GM19455 (cell line): Measurements from ENCODE around the gene SETD7.

Experiments
- ATAC-seq: cut with Tn5 transposase; IDR thresholded peaks from one replicate; pipeline ENCODE4 v1.9.1; 2021; ENCODE audit not compliant: unreplicated experiment

The SETD7 gene

DNA sequence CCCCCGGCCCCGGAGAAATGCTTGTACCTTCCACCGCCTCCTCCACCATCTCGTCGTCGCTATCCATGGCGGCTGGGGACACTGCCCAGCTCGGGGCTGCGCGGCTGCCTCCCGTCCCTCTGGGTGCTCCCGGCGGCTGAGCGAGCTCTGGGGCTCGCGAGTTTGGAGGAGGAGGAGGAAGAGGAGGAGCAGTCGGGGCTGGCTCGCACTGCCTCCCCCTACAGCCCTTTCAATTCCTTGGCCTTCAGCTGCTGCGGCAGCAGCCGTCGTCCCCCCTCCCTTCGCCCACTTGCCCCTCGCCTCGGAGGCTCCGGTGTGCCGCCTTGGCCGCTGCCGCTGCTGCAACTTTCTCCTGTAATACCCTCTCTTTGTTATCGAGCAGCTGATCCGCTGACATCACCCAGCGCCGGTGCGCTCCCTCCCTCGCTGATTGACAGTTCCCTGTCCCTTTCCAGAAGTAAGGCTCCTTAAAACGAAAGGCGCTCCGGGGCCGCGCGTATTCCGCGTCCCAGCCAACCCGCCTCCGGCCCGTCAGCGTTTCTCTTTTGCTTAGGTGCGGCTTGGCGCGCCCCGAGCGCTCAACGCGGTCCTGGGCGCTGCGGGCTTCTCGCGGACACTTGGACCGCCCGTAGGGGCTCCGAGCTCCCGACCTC lies at the start of gene SETD7:
Gene SETD7 (minus strand): TSS at position 149 of the 653 bp plus-strand sequence. CDS start 82 bp downstream, at position 67.
- ATAC-seq = peak; percentile 37

DNA sequence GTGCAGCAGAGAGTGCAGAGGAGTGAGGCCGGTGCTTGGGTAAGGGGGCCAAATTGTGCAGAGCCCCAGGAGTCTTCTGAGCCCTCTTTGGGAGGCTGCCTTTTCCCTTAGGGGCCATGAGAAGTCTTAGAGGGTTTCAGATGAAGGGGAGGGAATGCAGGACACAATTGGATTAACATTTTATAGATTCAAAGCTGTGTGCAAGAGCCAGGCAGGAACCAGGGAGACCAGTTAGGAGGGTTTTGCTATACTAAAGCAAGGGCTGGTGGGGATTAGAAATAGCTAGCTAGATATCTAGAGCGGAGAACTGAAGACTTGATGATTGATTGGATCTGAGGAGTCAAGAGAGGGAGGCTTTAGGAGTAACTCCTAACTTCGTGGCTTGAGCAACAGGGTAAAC lies 49.5 kb upstream of the SETD7 start:
- no peak for ATAC-seq

DNA sequence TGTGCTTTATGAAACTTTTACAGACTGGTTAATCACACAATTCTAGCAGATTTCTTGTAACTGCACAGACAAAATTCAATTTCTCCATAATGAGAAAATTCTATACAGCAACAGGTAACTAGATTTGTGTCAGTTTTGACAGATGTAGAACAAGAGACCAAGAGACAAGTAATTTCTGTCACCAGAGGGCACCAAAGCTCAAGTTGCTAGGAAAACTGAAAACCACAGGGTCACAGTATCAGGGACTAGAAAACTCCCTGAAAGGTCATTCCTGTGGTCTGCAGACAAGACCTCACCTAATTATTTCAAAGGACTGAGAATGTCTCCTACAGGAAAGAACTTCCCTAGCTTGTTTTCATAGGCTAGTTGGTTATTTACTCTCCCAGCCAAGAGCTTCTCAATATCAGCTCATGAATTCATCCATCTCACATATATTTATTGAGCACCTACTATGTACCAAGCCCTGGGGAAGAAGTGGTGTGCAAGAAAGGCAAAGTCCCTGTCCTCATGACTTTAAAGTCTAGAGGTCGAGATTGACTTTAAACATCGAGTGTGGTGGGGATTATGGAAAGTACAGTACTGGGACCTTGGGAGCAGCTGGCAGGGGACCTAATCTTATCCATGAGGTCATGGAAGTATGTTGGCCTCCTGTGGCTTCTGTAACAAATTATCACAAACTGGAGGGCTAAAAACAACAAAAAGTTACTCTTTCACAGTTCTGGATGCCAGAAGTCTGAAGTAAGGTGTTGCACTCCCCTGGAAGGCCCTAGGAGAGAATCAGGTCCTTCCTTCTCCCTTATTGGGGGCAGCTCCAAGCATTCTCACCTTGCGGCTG lies 47.8 kb upstream of the SETD7 start:
- ATAC-seq = no peak

DNA sequence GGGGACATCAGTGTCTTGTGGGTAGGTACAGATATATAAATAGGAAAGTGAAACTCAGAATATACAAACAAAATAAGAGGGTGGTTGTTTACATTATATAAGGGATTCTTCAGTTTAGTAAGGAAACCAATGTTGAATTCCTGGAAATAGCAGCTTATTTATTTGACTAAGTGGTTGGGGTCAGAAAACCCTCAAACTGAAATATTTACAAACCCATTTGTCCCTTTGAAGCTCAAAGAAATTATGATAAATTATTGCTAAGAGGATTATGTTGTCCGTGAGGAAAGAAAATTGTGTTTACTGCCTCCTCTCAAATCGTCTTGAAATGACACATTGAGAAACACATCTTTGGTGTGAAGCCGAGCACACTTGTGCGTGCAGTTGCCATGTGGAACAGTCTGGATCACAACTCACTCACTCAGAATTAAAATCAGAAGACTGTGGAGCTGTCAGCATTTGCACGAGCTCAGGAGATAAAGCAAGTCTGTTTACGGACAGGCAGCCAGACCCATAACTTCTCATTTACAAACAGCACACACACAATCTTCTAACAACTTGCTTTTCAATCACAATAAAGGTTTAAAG lies 46.8 kb upstream of the SETD7 start:
- ATAC-seq = no peak

DNA sequence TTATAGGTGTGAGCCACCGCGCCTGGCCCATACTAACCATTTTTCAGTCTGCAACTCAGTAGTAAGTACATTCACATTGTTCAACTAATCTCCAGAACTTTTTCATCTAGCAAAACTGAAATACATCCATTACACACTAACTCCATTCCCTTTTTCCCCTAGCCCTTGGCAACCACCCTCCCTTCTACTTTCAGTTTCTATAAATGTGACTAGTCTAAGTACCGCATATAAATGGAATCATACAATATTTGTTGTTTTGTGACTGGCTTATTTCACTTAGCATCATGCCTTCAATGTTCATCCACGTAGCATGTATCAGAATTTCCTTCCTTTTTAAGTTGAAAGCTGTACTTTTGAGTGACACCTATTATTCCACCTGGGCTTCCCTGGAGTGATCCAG lies 44.6 kb upstream of the SETD7 start:
- no peak for ATAC-seq

DNA sequence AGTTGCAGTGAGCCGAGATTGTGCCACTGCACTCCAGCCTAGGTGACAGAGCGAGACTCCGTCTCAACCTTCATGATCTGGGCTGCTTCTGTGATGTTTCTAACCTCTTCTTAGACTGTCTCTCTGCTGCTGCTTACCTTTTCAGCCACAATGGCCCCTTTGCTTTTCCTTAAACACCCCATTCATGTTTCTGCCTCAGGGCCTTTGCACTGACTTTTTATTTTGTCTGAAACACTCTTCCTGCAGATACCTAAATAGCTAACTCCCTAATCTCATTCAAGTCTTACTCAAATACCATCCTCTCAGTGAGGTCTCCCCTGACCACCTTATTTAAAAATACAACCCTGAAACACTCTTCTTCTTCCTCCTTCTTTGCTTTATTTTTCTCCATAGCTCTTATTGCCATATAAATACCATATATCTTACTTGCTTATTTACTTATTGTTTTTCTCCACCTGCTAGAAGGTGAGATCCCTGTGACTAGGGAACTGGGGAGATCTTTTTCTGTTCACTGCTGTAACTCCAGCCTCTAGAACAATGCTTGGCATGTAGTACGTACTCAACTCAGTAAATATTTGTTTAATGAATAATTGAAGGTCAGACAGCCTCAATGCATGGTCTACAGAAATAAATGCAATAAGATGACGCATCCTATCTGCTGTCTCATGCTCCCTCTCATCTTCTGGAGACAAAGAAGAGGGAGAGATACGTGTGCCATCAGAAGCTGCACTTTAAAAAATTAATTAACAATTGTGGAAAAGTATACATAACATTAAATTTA lies 43.8 kb upstream of the SETD7 start:
- ATAC-seq = no peak

DNA sequence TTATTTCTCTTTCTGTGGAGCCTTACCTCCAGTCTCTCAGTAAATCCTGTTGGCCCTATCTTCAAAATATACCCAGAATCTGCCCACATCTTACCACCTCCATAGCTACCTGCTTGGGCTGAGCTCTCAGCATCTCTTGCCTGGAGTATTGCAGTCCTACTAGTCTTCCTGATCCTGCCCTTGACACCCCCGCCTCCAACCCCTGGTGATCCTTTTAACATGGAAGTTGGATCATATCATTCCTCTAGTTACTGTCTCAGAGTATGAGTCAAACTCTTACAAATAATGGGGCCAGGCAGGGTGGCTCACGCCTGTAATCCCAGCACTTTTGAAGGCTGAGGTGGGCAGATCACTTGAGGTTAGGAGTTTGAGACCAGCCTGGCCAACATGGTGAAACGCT lies 43.1 kb upstream of the SETD7 start:
- ATAC-seq = no peak

DNA sequence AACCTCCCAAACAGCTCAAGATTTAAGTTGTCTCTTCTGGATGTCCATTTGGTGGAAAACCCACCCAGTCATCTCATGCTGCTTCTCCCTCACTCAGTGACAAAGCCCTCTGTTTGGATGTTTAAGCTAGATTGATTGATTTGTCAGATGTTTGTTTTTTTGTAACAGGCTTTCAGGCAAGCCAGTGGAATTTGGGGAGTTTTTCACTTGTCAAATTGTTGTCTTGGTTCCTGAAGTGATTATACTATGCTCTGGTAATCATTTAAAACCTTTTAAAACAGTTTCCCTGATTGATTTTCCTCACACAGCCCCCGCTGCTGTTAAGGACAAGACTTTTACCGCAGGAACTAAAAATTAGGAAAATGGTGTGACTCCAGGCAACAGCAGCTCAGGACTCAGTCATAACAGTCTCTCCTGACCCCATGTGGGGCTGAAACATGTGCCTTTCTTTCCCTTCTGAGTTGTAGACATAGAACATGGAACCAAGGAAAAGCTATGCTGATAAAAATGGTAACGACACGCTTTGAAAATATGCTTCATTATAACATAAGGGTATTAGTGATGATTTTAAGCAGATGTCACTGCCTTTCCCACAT lies 40.8 kb upstream of the SETD7 start:
- ATAC-seq = no peak

DNA sequence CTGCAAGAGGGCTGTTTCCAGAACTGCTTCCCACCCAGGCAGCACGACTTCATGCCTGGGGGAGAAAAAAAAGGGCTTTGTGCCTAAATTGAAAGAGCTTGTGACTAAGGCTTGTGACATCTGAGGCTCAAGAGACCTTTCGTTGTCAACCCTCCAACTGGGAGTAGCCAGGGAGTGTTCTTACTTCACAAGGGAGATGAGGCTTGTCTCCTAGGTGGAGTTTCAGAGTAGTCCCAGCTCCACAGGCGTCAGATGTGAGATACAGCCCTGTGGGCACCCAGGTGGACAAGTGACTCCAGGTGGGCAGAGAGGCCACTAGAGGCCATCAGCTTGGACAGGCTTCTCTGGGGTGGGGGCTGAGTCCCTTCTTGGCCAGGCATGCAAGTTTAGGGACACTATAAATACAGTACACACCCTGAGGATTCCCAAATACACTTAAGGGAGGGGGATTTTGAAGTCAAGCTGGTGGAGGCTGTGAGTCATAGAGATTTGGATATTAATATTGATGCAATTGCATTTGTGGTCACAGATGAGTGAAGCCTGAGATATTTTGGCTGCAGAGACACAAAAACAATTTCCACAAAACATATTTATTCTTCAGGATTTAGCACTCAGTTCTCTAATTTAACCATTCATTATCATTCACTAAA lies 40.1 kb upstream of the SETD7 start:
- ATAC-seq = no peak

DNA sequence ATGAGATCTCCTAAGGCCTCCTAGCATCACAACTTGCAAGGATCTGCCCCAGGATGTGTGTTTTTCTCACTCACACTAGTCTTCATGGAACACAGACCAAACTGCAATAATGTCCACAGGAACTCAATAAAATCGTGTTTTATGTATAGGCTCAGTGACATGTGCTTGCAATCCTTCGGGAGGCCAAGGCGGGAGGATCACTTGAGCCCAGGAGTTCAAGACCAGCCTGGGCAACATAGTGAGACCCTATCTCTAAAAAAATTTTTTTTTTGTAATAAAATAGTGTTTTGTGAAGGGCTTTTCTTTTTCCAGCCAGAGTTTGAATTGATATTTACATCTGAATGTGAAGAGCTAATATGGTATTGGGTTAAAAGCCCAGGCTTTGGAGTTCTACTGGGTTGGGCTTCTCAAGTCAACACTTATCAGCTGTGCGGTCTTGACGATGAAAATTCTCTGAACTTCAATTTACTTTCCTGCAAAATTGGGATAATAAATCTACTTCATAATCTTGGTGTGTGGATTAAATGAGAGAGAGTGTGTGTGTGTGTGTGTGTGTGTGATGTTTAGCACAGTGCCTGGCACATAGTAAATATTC lies 38.7 kb upstream of the SETD7 start:
- ATAC-seq = no peak

DNA sequence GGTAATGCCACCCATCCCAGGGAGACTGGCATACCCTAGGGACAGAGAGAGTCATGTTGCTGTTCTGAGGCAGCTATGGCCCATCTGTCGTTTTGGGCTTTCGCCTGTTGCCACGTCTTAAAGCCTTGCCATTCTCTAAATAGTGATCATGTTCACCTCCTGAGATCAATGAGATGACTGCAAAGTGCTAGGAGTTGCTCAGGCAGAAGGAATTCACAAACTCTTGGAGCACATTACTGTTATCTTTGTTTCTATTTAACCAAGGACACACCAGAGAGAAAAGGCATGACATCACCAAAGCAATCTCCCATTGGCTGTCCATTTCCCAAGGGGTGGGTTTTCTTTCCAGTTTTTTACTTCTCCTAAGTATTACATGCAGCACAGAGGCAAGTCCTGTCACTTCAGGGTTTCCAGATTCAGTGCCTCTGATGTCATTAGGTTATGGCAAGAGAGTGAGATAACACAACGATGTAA lies 37.1 kb upstream of the SETD7 start:
- no peak for ATAC-seq

DNA sequence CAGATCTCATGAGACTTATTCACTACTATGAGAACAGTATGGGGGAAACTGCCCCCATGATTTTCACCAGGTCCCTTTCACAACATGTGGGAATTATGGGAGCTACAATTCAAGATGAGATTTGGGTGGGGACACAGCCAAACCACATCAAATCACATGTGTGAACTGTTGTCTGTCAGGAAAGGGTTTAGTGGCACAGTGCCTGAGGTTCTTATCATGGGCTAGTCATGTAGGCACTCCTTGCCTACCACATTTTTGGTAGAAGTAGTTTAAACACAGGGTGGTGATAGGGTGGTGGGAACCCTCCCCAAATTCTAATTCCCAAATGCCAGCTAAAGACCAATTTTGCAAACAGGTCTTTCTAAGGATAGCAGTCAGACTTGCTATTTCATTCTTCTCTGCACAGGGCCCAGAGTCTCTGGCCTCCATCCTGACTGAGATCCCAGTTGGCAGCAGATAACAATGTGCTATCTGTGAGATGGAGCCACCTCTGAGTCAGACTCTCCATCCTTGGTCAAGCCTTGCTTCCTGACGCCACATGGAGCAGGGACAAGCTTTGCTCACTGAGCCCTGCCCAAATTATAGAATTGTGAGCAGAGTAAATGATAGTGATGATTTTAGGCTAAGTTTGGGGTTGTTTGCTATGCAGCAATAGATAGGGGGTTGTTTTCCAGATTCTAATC lies 33.5 kb upstream of the SETD7 start:
- no peak for ATAC-seq

DNA sequence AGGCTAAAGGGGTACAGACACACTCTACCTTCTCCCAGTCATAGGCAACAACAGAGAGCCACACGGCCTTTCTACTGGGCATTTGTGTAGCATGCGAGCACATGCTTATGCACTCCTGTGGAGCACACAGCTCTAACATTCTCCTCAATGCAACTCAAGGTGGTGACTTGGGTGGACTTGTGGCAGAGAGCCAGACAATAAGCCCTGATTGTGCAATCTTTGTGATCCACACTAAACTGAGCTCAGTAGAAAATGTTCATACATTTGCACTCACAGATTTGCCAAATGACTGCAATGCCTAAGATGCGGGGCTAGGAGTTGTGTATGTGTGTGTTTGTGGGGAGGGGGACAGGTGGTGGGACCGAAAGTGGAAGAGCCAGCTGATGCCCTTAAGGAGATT lies 31.4 kb upstream of the SETD7 start:
- ATAC-seq = no peak

DNA sequence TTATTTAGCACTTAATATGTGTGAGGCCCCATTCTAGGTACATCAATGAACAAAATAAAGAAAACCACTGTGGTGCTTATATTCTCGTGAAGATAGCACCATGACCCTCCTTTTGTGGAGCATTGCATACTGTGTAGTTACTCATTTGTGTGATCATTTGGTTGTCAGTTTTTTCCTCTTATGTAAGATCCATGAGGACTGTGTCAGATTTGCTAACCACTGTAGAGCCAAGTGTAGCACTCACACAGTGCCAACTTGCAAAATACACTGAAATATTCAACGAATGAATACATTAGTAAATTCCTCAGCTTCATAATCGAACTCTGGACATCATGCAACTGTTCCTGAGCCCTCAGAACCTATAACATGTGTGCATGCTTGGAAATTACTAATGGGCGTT lies 29.5 kb upstream of the SETD7 start:
- no peak for ATAC-seq

DNA sequence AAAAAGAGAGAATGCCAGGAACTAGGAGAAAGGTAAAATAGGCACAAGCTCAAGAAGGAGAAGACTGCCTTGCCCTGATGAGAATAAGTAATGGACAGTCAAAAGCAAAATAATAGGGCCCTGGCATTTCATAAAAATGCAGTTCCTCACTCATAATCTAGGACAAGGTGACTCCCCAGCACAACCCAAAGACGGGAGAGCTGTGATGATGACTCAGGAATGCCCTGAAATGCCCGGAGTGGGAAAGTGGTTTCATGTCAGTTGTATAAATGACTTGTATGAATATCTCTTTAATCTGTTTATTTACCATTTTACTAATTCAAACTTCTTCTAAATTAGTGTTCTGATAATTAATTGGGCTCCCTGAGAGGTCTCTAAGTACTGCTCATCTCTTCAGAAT lies 28.8 kb upstream of the SETD7 start:
- no peak for ATAC-seq

DNA sequence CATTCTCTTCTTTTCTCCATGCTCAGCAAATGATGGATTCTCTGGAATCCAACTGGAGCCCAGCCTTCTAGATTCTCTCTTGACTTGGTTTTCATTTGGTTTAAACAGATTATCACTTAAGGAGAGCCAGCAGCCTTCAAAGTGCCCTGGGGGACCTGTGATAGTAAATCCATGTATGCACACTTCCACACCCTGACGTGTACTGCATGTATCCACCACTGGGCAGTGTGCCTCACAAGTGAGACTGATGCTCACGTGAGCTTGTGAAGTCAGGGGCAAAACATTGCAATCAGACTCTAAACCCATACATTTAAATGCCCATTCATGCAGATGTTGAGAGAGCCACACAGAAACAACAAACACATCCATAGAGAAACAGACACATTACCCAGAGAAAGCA lies 28.0 kb upstream of the SETD7 start:
- ATAC-seq = no peak

DNA sequence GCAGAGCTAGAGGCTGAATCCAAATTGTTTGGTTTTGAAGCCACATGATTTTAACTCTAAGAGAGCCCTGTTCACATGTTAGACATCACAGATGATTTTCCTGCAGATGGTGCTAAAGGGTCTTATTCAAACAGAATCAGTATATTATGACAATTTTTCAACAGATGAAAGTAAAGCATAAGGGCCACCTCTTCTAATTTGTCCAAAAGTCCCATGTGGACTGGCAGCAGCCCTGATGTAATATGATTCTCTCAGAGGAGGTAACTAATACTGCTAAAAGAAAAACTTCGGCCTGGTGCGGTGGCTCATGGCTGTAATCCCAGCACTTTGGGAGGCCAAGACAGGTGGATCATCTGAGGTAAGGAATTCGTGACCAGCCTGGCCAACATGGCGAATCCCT lies 26.0 kb upstream of the SETD7 start:
- no peak for ATAC-seq

DNA sequence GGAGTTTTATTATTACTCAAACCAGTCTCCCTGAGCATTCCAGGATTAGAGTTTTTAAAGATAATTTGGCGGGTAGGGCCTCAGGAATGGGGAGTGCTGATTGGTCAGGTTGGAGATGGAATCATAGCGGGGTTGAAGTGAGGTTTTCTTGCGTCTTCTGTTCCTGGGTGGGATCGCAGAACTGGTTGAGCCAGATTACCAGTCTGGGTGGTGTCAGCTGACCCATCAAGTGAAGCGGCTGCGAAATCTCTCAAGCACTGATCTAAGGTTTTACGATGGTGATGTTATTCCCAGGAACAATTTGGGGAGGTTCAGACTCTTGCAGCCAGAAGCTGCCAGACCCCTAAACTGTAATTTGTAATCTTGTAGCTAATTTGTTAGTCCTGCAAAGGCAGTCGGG lies 25.1 kb upstream of the SETD7 start:
- ATAC-seq = no peak

DNA sequence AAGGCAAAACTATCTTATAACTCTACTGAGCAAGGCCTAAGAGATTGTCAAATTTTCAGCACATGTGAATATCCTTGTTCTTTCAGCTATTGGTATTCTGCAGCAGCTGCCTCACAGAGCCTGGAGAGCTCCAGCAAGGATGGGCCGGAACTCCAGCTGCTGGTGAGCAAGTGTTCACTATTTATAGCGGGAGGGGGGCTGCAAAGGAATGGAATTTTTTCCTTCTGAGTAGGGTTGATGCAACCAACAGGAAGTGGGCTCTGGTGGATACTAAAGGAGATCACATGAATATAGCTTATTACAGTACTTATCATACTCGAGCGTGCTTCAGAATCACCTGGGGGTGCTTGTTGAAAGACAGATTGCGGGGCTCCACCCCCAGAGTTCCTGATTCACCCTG lies 20.2 kb upstream of the SETD7 start:
- ATAC-seq = no peak

DNA sequence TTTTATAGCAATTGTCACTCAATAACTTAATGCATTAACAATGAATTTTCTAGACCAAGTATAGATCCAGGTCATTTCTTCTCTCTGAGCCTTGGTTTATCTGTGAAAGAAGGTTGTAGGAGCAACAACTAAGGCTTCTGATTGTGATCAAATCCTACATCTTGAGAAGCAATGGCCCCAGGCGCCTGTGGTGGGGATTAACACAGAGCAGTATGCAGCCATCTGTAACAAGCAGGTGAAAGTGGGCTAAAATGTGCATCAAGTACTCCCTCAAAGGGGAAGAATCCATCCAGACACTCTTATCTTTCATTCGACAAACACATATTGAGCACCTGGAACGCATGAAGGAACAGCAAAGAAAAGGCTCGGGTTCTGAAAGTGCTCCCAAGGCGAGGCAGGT lies 19.1 kb upstream of the SETD7 start:
- ATAC-seq = no peak
